Measurements from ENCODE around the gene VPS37B. TPM values are rescaled to one million over a fixed set of nuclear protein-coding genes. Genes with fewer than 3 reads are reported as not detected.

The VPS37B gene
- total and polyA plus RNA-seq, 2 of the 8 experiments (the other 6 are each of a cell fraction or from before 2014, with no cell fraction given), result 11.9 to 15.7 TPM

GRCh38 chr12:122895704-122896636 lies at the start of gene VPS37B (continued):
- TF ChIP-seq GABPA (IDR thresholded peaks at IDR 0.05; ENCODE audit: borderline replicate concordance, insufficient read depth, low read length) (peak; percentile 78; the same call in 1 of the 2 replicates), RAD21 (IDR thresholded peaks at IDR 0.05 in 1 of 2, conservative IDR thresholded peaks at IDR 0.05 in 1 of 2; ENCODE audit: low read depth in 2 of 2, low read length in 2 of 2) (no peak), RXRA (IDR thresholded peaks at IDR 0.05; ENCODE audit: insufficient read depth, low read depth, low read length) (no peak), ATF2 (IDR thresholded peaks at IDR 0.05; ENCODE audit: low read length) (peak; percentile 98), MAFK (IDR thresholded peaks at IDR 0.05; ENCODE audit: low read depth, low read length) (no peak), ASH2L (IDR thresholded peaks at IDR 0.05; ENCODE audit: low read length) (peak; percentile 63), E2F6 (IDR thresholded peaks at IDR 0.05) (peak; percentile 77), CHD2 (IDR thresholded peaks at IDR 0.05; ENCODE audit: low read length) (peak; percentile 25; the same call in 1 of the 2 replicates), POLR2A (IDR thresholded peaks at IDR 0.05; ENCODE audit: control extremely low read depth in 1 of 2, low read depth in 2 of 2, low read length in 2 of 2) (peak in 1 of 2 experiments; percentile 66; a peak in 2 of 3 replicates), CBX8 (IDR thresholded peaks at IDR 0.05; ENCODE audit: borderline replicate concordance, low read depth, low read length) (no peak), HDAC2 (IDR thresholded peaks at IDR 0.05; ENCODE audit: borderline replicate concordance in 1 of 2, low read depth in 2 of 2, low read length in 2 of 2) (no peak)

All from H1 (cell line).